SK-N-SH treated with all-trans-retinoic acid at 6 μM for 48 hours (cell line): Measurements from ENCODE around the gene RINL.

ENCODE experiments used
- ATAC-seq: fragments of 200-7000 bp; cut with Tn5 transposase; 3 replicates; pipeline ENCODE4 v1.9.1; 2020; ENCODE audit warnings: mild to moderate bottlenecking, moderate library complexity
- ARNTL ChIP-seq: fragments of 450-650 bp; formaldehyde crosslinking; IDR thresholded peaks from 2 replicates; pipeline ENCODE4 v1.5.0; 2020; ENCODE audit warnings: low read depth, mild to moderate bottlenecking, moderate library complexity, borderline replicate concordance
- BACH2 ChIP-seq: fragments of 250-450 bp; sonication (Bioruptor Pico); IDR thresholded peaks from 2 replicates; pipeline ENCODE4 v1.9.0; 2021; ENCODE audit warnings: mild to moderate bottlenecking, borderline replicate concordance
- CSDC2 ChIP-seq: fragments of 250-450 bp; sonication (Bioruptor Pico); IDR thresholded peaks from 2 replicates; pipeline ENCODE4 v1.5.0; 2020; ENCODE audit warnings: mild to moderate bottlenecking, moderate library complexity
- ESRRG ChIP-seq: fragments of 250-450 bp; sonication (Bioruptor Pico); IDR thresholded peaks from 2 replicates; pipeline ENCODE4 v1.6.1; 2021; ENCODE audit warnings: mild to moderate bottlenecking
- GLIS3 ChIP-seq: fragments of 250-450 bp; sonication (Bioruptor Pico); IDR thresholded peaks from 2 replicates; pipeline ENCODE4 v1.5.0; 2020; ENCODE audit warnings: mild to moderate bottlenecking, moderate library complexity
- PPARA ChIP-seq: fragments of 250-450 bp; sonication (Bioruptor Pico); IDR thresholded peaks from 2 replicates; pipeline ENCODE4 v1.5.0; 2020; ENCODE audit warnings: mild to moderate bottlenecking, borderline replicate concordance
- RARB ChIP-seq: fragments of 250-450 bp; sonication (Bioruptor Pico); IDR thresholded peaks from 2 replicates; pipeline ENCODE4 v1.8.0; 2021; ENCODE audit warnings: mild to moderate bottlenecking, moderate library complexity
- SNAI2 ChIP-seq: fragments of 250-450 bp; sonication (Bioruptor Pico); IDR thresholded peaks from 2 replicates; pipeline ENCODE4 v1.5.0; 2020; ENCODE audit warnings: mild to moderate bottlenecking, moderate library complexity
- TCF4 ChIP-seq: fragments of 250-450 bp; sonication (Bioruptor Pico); IDR thresholded peaks from 2 replicates; pipeline ENCODE4 v1.8.0; 2021; ENCODE audit warnings: mild to moderate bottlenecking, moderate library complexity, borderline replicate concordance
- TOX ChIP-seq: fragments of 250-450 bp; sonication (Bioruptor Pico); IDR thresholded peaks from 2 replicates; pipeline ENCODE4 v1.8.0; 2021; ENCODE audit warnings: mild to moderate bottlenecking, moderate library complexity, borderline replicate concordance
- ZC3H10 ChIP-seq: fragments of 250-450 bp; sonication (Bioruptor Pico); IDR thresholded peaks from 2 replicates; pipeline ENCODE4 v1.5.1; 2021; ENCODE audit warnings: mild to moderate bottlenecking, moderate library complexity
- ZFP3 ChIP-seq: fragments of 250-450 bp; sonication (Bioruptor Pico); IDR thresholded peaks from 2 replicates; pipeline ENCODE4 v1.5.0; 2020; ENCODE audit warnings: mild to moderate bottlenecking, moderate library complexity
- ZNF565 ChIP-seq: fragments of 450-650 bp; formaldehyde crosslinking; conservative IDR thresholded peaks from 2 replicates; pipeline ENCODE4 v1.5.0; 2020; ENCODE audit warnings: low read depth, mild to moderate bottlenecking, moderate library complexity
- ZNF70 ChIP-seq: fragments of 450-650 bp; formaldehyde crosslinking; IDR thresholded peaks from 2 replicates; pipeline ENCODE4 v1.5.0; 2020; ENCODE audit warnings: mild to moderate bottlenecking, moderate library complexity
- ZNF8 ChIP-seq: fragments of 450-650 bp; formaldehyde crosslinking; IDR thresholded peaks from 2 replicates; pipeline ENCODE4 v1.5.0; 2020; ENCODE audit warnings: mild to moderate bottlenecking, moderate library complexity
- TF ChIP-seq, protein P1 (sequence below): fragments of 250-450 bp; sonication (Bioruptor Pico); IDR thresholded peaks from 2 replicates; pipeline ENCODE4 v1.5.0; 2020; ENCODE audit warnings: mild to moderate bottlenecking, moderate library complexity
- TF ChIP-seq, protein P2 (sequence below): fragments of 250-450 bp; sonication (Bioruptor Pico); IDR thresholded peaks from 2 replicates; pipeline ENCODE4 v1.5.1; 2020; ENCODE audit warnings: low read depth, mild to moderate bottlenecking, moderate library complexity
- TF ChIP-seq, protein P3 (sequence below): fragments of 250-450 bp; sonication (Bioruptor Pico); IDR thresholded peaks from 2 replicates; pipeline ENCODE4 v1.5.1; 2021; ENCODE audit warnings: mild to moderate bottlenecking, moderate library complexity
- TF ChIP-seq, protein P4 (sequence below): fragments of 250-450 bp; sonication (Bioruptor Pico); IDR thresholded peaks from 2 replicates; pipeline ENCODE4 v1.8.0; 2020; ENCODE audit warnings: mild to moderate bottlenecking, moderate library complexity, borderline replicate concordance
- TF ChIP-seq, protein P5 (sequence below): fragments of 250-450 bp; sonication (Bioruptor Pico); IDR thresholded peaks from 2 replicates; pipeline ENCODE4 v1.8.0; 2021; ENCODE audit warnings: low read depth, mild to moderate bottlenecking, moderate library complexity, borderline replicate concordance

RINL gene

DNA sequence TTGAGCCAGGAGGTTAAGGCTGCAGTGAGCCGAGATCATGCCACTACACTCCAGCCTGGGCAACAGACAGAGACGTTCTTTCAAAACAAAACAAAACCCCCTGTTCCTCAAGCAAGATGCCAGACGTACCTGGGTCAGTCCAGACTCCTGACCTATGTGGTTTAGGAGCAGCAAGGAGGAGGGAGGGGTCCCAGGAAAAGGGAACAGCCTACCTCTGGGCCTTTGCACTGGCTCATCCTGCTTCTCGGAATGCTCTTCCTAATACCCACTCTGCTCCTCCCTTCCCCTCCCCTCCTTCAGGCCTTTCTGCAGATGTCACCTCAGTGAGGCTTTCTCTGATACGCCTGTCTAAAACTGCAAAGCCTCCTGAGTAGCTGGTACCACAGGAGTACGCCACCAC, 9.5 kb downstream of the RINL start:
- TF ChIP-seq, protein P1, sequence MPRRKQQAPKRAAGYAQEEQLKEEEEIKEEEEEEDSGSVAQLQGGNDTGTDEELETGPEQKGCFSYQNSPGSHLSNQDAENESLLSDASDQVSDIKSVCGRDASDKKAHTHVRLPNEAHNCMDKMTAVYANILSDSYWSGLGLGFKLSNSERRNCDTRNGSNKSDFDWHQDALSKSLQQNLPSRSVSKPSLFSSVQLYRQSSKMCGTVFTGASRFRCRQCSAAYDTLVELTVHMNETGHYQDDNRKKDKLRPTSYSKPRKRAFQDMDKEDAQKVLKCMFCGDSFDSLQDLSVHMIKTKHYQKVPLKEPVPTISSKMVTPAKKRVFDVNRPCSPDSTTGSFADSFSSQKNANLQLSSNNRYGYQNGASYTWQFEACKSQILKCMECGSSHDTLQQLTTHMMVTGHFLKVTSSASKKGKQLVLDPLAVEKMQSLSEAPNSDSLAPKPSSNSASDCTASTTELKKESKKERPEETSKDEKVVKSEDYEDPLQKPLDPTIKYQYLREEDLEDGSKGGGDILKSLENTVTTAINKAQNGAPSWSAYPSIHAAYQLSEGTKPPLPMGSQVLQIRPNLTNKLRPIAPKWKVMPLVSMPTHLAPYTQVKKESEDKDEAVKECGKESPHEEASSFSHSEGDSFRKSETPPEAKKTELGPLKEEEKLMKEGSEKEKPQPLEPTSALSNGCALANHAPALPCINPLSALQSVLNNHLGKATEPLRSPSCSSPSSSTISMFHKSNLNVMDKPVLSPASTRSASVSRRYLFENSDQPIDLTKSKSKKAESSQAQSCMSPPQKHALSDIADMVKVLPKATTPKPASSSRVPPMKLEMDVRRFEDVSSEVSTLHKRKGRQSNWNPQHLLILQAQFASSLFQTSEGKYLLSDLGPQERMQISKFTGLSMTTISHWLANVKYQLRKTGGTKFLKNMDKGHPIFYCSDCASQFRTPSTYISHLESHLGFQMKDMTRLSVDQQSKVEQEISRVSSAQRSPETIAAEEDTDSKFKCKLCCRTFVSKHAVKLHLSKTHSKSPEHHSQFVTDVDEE, result no peak
- TF ChIP-seq TOX, result no peak
- TF ChIP-seq, protein P2, sequence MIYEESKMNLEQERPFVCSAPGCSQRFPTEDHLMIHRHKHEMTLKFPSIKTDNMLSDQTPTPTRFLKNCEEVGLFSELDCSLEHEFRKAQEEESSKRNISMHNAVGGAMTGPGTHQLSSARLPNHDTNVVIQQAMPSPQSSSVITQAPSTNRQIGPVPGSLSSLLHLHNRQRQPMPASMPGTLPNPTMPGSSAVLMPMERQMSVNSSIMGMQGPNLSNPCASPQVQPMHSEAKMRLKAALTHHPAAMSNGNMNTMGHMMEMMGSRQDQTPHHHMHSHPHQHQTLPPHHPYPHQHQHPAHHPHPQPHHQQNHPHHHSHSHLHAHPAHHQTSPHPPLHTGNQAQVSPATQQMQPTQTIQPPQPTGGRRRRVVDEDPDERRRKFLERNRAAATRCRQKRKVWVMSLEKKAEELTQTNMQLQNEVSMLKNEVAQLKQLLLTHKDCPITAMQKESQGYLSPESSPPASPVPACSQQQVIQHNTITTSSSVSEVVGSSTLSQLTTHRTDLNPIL (CRISPR knock-in tag), result no peak
- no peak for TF ChIP-seq RARB (CRISPR knock-in tag)
- no peak for TF ChIP-seq ZFP3 (CRISPR knock-in tag)
- TF ChIP-seq GLIS3 (CRISPR knock-in tag), result no peak
- no peak for TF ChIP-seq BACH2 (CRISPR knock-in tag)
- no peak for TF ChIP-seq SNAI2 (CRISPR knock-in tag)
- TF ChIP-seq ZNF70 (CRISPR knock-in tag), result no peak
- TF ChIP-seq ZNF8 (CRISPR knock-in tag), result no peak
- no peak for TF ChIP-seq ESRRG (CRISPR knock-in tag)
- no peak for TF ChIP-seq ZNF565 (CRISPR knock-in tag)
- TF ChIP-seq, protein P3, sequence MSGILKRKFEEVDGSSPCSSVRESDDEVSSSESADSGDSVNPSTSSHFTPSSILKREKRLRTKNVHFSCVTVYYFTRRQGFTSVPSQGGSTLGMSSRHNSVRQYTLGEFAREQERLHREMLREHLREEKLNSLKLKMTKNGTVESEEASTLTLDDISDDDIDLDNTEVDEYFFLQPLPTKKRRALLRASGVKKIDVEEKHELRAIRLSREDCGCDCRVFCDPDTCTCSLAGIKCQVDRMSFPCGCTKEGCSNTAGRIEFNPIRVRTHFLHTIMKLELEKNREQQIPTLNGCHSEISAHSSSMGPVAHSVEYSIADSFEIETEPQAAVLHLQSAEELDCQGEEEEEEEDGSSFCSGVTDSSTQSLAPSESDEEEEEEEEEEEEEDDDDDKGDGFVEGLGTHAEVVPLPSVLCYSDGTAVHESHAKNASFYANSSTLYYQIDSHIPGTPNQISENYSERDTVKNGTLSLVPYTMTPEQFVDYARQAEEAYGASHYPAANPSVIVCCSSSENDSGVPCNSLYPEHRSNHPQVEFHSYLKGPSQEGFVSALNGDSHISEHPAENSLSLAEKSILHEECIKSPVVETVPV (CRISPR knock-in tag), result no peak
- no peak for TF ChIP-seq CSDC2 (CRISPR knock-in tag)
- TF ChIP-seq ARNTL, result no peak
- TF ChIP-seq PPARA (CRISPR knock-in tag), result no peak
- no peak for TF ChIP-seq ZC3H10 (CRISPR knock-in tag)
- TF ChIP-seq, protein P4, sequence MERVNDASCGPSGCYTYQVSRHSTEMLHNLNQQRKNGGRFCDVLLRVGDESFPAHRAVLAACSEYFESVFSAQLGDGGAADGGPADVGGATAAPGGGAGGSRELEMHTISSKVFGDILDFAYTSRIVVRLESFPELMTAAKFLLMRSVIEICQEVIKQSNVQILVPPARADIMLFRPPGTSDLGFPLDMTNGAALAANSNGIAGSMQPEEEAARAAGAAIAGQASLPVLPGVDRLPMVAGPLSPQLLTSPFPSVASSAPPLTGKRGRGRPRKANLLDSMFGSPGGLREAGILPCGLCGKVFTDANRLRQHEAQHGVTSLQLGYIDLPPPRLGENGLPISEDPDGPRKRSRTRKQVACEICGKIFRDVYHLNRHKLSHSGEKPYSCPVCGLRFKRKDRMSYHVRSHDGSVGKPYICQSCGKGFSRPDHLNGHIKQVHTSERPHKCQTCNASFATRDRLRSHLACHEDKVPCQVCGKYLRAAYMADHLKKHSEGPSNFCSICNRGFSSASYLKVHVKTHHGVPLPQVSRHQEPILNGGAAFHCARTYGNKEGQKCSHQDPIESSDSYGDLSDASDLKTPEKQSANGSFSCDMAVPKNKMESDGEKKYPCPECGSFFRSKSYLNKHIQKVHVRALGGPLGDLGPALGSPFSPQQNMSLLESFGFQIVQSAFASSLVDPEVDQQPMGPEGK, result no peak
- TF ChIP-seq, protein P5, sequence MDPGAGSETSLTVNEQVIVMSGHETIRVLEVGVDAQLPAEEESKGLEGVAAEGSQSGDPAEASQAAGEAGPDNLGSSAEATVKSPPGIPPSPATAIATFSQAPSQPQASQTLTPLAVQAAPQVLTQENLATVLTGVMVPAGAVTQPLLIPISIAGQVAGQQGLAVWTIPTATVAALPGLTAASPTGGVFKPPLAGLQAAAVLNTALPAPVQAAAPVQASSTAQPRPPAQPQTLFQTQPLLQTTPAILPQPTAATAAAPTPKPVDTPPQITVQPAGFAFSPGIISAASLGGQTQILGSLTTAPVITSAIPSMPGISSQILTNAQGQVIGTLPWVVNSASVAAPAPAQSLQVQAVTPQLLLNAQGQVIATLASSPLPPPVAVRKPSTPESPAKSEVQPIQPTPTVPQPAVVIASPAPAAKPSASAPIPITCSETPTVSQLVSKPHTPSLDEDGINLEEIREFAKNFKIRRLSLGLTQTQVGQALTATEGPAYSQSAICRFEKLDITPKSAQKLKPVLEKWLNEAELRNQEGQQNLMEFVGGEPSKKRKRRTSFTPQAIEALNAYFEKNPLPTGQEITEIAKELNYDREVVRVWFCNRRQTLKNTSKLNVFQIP (CRISPR knock-in tag), result no peak
- no peak for TF ChIP-seq TCF4 (CRISPR knock-in tag)
- no peak for ATAC-seq

DNA sequence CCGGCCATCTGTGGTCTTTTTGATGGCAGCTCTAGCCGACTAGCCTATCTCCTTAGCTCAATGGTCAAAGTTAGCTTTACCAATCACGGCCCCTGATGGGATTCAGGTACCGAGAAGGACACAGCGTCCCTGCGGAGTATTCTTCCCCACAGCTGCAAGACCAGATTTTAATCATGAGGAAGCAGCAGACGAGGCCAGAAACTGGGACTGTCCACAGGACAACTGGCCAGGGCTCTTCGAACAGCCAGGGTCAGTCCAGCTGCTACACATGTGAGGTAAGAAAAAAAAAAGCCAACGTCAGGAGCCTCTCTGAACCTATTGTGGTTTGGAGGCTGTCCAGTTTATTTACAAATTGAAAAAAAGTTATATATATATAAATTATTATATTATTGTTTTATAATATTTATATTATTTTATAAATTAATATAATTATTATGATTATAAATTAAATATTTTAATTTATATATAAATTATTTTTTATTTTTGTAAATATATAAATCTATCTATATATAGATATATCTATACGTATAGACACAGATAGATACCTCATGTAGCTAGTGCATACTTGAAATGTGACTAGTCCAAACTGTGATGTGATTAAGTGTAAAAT, 10.8 kb downstream of the RINL start:
- TF ChIP-seq, protein P2 (CRISPR knock-in tag), result no peak
- TF ChIP-seq ESRRG (CRISPR knock-in tag), result no peak
- no peak for ATAC-seq
